ENCODE measurements around the gene C17orf100. TPM values are rescaled to one million over a fixed set of nuclear protein-coding genes. Genes with fewer than 3 reads are reported as not detected.

Gene C17orf100
- total and polyA plus RNA-seq, 10 of the 15 experiments (the other 5 are each of a cell fraction or from before 2014, with no cell fraction given): 0.84 to 4.7 (median 1.8) TPM

DNA sequence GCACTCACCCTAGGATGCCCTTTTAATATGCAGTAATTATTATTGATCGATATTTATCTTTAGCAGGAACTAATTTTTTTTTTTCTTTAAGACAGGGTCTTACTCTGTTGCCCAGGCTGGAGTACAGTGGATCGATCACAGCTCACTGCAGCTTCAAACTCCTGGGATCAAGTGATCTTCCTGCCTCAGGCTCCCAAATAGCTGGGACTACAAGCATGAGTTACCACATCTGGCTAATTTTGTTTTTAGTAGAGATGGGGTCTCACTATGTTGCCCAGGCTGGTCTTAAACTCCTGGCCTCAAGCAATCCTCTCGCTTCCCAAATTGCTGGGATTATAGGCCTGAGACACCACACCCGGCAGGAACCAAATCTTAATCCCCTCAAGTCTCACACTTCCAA lies 40.3 kb upstream of the C17orf100 start:
- ChIA-PET POLR2A (no interaction called here), CTCF (no interaction called here), SMC1A (ENCODE audit: uncharacterized antibody, unreplicated experiment) (no interaction called here), RAD21 (ENCODE audit: unreplicated experiment) (no interaction called here)
- DNase-seq (ENCODE audit: low read depth, low spot score) (no peak), FAIRE-seq (no peak), ATAC-seq (no peak)
- Histone ChIP-seq H3K4me3 (no peak overlapping the region), H3K79me2 (ENCODE audit: control insufficient read depth, insufficient read depth, low read length) (no peaks in the 10 kb centered on the region), H3K27ac (ENCODE audit: control insufficient read depth, insufficient read depth) (no peak overlapping the region), H3K36me3 (ENCODE audit: control insufficient read depth in 2 of 2, insufficient read depth in 2 of 2, low read length in 1 of 2) (peaks cover 5 to 10% of the 10 kb centered on the region in 2 experiments), H3K27me3 (replicated peaks in 1 of 2; ENCODE audit: control insufficient read depth in 2 of 2, insufficient read depth in 2 of 2, low read length in 1 of 2) (no peaks in the 10 kb centered on the region), H3K9ac (ENCODE audit: control insufficient read depth, insufficient read depth, low read length) (no peak overlapping the region), H3K4me1 (ENCODE audit: control insufficient read depth, insufficient read depth, low read length) (no peaks in the 10 kb centered on the region), H3K4me2 (ENCODE audit: control insufficient read depth, insufficient read depth) (no peak overlapping the region), H3K9me3 (replicated peaks; ENCODE audit: control insufficient read depth, insufficient read depth, low read length) (no peaks in the 10 kb centered on the region), H2AFZ (ENCODE audit: control insufficient read depth, low read depth, low read length) (no peak overlapping the region), H4K20me1 (ENCODE audit: control insufficient read depth, insufficient read depth) (no peaks in the 10 kb centered on the region)
- no TSS peak for BruUV-seq (replicated peaks)
- in situ Hi-C loops (cut with MboI) (no loop called here), intact Hi-C loops (cut with micrococcal nuclease; ENCODE audit: unreplicated experiment) (no loop called here)
- WGBS (ENCODE audit: insufficient coverage, insufficient replicate concordance, low lambda C conversion rate, missing lambda C conversion rate): 100% methylated on average over 4 of the region's 4 CpGs
- TF ChIP-seq, protein P1, sequence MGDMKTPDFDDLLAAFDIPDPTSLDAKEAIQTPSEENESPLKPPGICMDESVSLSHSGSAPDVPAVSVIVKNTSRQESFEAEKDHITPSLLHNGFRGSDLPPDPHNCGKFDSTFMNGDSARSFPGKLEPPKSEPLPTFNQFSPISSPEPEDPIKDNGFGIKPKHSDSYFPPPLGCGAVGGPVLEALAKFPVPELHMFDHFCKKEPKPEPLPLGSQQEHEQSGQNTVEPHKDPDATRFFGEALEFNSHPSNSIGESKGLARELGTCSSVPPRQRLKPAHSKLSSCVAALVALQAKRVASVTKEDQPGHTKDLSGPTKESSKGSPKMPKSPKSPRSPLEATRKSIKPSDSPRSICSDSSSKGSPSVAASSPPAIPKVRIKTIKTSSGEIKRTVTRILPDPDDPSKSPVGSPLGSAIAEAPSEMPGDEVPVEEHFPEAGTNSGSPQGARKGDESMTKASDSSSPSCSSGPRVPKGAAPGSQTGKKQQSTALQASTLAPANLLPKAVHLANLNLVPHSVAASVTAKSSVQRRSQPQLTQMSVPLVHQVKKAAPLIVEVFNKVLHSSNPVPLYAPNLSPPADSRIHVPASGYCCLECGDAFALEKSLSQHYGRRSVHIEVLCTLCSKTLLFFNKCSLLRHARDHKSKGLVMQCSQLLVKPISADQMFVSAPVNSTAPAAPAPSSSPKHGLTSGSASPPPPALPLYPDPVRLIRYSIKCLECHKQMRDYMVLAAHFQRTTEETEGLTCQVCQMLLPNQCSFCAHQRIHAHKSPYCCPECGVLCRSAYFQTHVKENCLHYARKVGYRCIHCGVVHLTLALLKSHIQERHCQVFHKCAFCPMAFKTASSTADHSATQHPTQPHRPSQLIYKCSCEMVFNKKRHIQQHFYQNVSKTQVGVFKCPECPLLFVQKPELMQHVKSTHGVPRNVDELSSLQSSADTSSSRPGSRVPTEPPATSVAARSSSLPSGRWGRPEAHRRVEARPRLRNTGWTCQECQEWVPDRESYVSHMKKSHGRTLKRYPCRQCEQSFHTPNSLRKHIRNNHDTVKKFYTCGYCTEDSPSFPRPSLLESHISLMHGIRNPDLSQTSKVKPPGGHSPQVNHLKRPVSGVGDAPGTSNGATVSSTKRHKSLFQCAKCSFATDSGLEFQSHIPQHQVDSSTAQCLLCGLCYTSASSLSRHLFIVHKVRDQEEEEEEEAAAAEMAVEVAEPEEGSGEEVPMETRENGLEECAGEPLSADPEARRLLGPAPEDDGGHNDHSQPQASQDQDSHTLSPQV (IDR thresholded peaks at IDR 0.05): no peak
- no peak for TF ChIP-seq ZNF384 (IDR thresholded peaks at IDR 0.05; ENCODE audit: borderline replicate concordance, low read depth, low read length)
- no peak for TF ChIP-seq RB1 (IDR thresholded peaks at IDR 0.05; ENCODE audit: borderline replicate concordance)
- TF ChIP-seq, protein P2, sequence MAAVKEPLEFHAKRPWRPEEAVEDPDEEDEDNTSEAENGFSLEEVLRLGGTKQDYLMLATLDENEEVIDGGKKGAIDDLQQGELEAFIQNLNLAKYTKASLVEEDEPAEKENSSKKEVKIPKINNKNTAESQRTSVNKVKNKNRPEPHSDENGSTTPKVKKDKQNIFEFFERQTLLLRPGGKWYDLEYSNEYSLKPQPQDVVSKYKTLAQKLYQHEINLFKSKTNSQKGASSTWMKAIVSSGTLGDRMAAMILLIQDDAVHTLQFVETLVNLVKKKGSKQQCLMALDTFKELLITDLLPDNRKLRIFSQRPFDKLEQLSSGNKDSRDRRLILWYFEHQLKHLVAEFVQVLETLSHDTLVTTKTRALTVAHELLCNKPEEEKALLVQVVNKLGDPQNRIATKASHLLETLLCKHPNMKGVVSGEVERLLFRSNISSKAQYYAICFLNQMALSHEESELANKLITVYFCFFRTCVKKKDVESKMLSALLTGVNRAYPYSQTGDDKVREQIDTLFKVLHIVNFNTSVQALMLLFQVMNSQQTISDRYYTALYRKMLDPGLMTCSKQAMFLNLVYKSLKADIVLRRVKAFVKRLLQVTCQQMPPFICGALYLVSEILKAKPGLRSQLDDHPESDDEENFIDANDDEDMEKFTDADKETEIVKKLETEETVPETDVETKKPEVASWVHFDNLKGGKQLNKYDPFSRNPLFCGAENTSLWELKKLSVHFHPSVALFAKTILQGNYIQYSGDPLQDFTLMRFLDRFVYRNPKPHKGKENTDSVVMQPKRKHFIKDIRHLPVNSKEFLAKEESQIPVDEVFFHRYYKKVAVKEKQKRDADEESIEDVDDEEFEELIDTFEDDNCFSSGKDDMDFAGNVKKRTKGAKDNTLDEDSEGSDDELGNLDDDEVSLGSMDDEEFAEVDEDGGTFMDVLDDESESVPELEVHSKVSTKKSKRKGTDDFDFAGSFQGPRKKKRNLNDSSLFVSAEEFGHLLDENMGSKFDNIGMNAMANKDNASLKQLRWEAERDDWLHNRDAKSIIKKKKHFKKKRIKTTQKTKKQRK (IDR thresholded peaks at IDR 0.05; ENCODE audit: low read depth, low read length): no peak
- TF ChIP-seq, protein P3, sequence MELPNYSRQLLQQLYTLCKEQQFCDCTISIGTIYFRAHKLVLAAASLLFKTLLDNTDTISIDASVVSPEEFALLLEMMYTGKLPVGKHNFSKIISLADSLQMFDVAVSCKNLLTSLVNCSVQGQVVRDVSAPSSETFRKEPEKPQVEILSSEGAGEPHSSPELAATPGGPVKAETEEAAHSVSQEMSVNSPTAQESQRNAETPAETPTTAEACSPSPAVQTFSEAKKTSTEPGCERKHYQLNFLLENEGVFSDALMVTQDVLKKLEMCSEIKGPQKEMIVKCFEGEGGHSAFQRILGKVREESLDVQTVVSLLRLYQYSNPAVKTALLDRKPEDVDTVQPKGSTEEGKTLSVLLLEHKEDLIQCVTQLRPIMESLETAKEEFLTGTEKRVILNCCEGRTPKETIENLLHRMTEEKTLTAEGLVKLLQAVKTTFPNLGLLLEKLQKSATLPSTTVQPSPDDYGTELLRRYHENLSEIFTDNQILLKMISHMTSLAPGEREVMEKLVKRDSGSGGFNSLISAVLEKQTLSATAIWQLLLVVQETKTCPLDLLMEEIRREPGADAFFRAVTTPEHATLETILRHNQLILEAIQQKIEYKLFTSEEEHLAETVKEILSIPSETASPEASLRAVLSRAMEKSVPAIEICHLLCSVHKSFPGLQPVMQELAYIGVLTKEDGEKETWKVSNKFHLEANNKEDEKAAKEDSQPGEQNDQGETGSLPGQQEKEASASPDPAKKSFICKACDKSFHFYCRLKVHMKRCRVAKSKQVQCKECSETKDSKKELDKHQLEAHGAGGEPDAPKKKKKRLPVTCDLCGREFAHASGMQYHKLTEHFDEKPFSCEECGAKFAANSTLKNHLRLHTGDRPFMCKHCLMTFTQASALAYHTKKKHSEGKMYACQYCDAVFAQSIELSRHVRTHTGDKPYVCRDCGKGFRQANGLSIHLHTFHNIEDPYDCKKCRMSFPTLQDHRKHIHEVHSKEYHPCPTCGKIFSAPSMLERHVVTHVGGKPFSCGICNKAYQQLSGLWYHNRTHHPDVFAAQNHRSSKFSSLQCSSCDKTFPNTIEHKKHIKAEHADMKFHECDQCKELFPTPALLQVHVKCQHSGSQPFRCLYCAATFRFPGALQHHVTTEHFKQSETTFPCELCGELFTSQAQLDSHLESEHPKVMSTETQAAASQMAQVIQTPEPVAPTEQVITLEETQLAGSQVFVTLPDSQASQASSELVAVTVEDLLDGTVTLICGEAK (IDR thresholded peaks at IDR 0.05; ENCODE audit: borderline replicate concordance): no peak
- no peak for TF ChIP-seq FOXM1 (IDR thresholded peaks at IDR 0.05; ENCODE audit: low read depth, low read length)
- TF ChIP-seq, protein P4, sequence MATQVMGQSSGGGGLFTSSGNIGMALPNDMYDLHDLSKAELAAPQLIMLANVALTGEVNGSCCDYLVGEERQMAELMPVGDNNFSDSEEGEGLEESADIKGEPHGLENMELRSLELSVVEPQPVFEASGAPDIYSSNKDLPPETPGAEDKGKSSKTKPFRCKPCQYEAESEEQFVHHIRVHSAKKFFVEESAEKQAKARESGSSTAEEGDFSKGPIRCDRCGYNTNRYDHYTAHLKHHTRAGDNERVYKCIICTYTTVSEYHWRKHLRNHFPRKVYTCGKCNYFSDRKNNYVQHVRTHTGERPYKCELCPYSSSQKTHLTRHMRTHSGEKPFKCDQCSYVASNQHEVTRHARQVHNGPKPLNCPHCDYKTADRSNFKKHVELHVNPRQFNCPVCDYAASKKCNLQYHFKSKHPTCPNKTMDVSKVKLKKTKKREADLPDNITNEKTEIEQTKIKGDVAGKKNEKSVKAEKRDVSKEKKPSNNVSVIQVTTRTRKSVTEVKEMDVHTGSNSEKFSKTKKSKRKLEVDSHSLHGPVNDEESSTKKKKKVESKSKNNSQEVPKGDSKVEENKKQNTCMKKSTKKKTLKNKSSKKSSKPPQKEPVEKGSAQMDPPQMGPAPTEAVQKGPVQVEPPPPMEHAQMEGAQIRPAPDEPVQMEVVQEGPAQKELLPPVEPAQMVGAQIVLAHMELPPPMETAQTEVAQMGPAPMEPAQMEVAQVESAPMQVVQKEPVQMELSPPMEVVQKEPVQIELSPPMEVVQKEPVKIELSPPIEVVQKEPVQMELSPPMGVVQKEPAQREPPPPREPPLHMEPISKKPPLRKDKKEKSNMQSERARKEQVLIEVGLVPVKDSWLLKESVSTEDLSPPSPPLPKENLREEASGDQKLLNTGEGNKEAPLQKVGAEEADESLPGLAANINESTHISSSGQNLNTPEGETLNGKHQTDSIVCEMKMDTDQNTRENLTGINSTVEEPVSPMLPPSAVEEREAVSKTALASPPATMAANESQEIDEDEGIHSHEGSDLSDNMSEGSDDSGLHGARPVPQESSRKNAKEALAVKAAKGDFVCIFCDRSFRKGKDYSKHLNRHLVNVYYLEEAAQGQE (IDR thresholded peaks at IDR 0.05; ENCODE audit: low read depth, low read length): no peak
- no peak for TF ChIP-seq GATAD2B (conservative IDR thresholded peaks at IDR 0.05; ENCODE audit: low read depth)
- TF ChIP-seq KLF5 (IDR thresholded peaks at IDR 0.05; ENCODE audit: partially characterized antibody): no peak
